ENCODE data around the gene GRK6.
A peak's percentile ranks its signal among the peaks of the same experiment; 100 is the strongest.

GRK6 gene

GRCh38 chr5:177426566-177427210, at the start of gene GRK6:
Gene GRK6, plus strand, starts transcription at chr5:177426676. Its CDS starts 170 bp downstream, at chr5:177426846.
- DNase-seq: no peak

GRCh38 chr5:177377851-177378776, 48.4 kb upstream of the GRK6 start:
- DNase-seq: no peak

- peak; percentile 23 to 27 for DNase-seq
Measured at GRCh38 chr5:177378884-177379883, 47.3 kb upstream of the GRK6 start.

GRCh38 chr5:177380805-177381126, 45.7 kb upstream of the GRK6 start:
- no peak for DNase-seq

GRCh38 chr5:177382423-177383029, 44.0 kb upstream of the GRK6 start:
- no peak for DNase-seq

- DNase-seq: no peak
Measured at GRCh38 chr5:177383181-177383580, 43.3 kb upstream of the GRK6 start.

GRCh38 chr5:177384134-177384533, 42.3 kb upstream of the GRK6 start, which contains the start of gene SLC34A1:
Gene SLC34A1, plus strand, starts transcription at chr5:177384434. Its CDS starts 1,308 bp downstream, at chr5:177385742.
- no peak for DNase-seq

- no peak for DNase-seq
Measured at GRCh38 chr5:177385720-177386119, 40.8 kb upstream of the GRK6 start.

GRCh38 chr5:177386542-177386941, 39.9 kb upstream of the GRK6 start:
- DNase-seq: no peak

- DNase-seq: no peak
Measured at GRCh38 chr5:177387405-177387804, 39.1 kb upstream of the GRK6 start.

- DNase-seq: no peak
Measured at GRCh38 chr5:177388521-177389052, 37.9 kb upstream of the GRK6 start.

- no peak for DNase-seq
Measured at GRCh38 chr5:177389241-177390169, 37.0 kb upstream of the GRK6 start.

GRCh38 chr5:177390363-177391300, 35.8 kb upstream of the GRK6 start:
- DNase-seq: peak; percentile 64 to 84

GRCh38 chr5:177392765-177393164, 33.7 kb upstream of the GRK6 start:
- DNase-seq: no peak

GRCh38 chr5:177393206-177393765, 33.2 kb upstream of the GRK6 start:
- no peak for DNase-seq

GRCh38 chr5:177393990-177394389, 32.5 kb upstream of the GRK6 start:
- no peak for DNase-seq

- no peak for DNase-seq
Measured at GRCh38 chr5:177396078-177396477, 30.4 kb upstream of the GRK6 start.

- DNase-seq: no peak
Measured at GRCh38 chr5:177396807-177397206, 29.7 kb upstream of the GRK6 start.

GRCh38 chr5:177397875-177398390, 28.5 kb upstream of the GRK6 start:
- DNase-seq: no peak
